ENCODE measurements around the gene MYNN. TPM values are rescaled to one million over a fixed set of nuclear protein-coding genes. Genes with fewer than 3 reads are reported as not detected.

The MYNN gene
- total RNA-seq, 1 experiment from 2014 or later: 20.4 TPM

DNA sequence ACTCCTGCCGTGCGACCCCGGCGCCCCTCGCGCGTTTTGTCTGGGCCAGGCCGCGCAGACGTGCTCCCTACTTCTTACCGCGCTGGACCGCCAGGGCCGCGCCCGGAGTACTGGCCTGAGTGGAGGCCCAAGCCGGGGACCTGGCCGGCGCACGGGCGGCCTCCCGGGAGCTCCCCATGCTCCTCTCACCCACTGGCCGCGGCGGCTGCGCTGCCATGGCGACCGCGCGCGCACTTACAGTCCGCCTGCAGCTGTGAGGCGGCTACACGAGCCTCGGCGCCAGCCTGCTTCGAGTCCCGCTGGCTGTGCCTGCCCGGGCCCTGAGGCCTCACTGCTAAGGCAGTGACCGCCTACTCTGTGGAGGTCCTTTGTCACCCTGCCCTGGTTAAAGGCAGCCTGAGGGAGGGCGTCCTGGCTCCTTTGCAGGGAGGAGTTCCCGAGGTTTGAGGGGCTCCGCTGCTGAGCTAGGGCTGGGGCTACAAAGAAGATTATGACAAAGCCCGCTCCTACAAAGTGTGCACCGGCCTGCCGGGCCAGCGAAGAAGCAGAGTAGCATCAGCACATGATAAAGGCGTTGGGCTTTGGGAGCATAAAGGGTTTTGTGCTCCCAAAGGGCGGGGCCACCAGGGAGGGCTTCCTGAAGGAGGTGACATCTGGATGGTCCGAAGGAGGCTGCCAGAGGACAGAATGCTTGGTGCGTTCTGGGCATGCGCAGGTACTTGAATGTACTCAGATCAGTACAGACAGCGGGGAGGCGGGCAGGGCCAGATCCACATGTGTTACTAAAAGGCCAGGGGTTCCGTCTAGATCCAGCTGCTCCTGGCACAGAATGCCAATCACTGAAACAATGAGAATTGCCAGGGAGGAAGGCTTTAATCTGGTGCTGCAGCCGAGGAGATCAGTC, 39.4 kb downstream of the MYNN start, which contains the start of the genes LRRC34 and LRRIQ4:
TSS of gene LRRC34 (minus strand) at position 573 of the 904 bp plus-strand sequence. CDS start at position 217, 356 bp downstream.
TSS of gene LRRIQ4 (plus strand) at position 539 of the 904 bp plus-strand sequence. CDS start 9,052 bp downstream, outside the sequence.
- H3K27ac Mint-ChIP-seq (ENCODE audit: low read depth, unreplicated experiment): no peak within 1 kb of the TSS
- intact Hi-C loops (cut with micrococcal nuclease): no loop called here
- no TSS peak for BruUV-seq (replicated peaks)

DNA sequence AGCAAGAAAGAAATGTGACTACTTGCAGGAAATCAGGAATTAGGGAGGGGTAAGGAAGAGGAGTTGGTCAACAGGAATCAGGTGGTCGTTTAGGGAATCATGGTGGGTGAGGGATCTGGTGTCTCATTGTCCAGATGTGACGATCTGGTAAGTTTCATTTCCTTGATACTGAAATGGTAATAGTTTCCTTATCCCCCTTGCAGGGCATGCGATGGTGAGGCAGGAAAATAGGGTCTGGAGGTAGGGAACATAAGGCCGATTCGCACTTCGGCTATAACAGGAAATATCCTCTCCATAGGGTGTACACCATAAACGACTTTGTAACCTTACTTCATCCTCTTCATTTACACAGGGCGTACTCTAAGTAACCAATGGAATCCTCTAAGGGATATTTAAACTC, 40.1 kb downstream of the MYNN start:
- Mint-ChIP-seq H3K4me3 (ENCODE audit: unreplicated experiment) (peak overlapping the region; percentile 43), H3K4me1 (ENCODE audit: insufficient read depth, unreplicated experiment) (peaks cover 6% of the 10 kb centered on the region), H3K27me3 (ENCODE audit: insufficient read depth, unreplicated experiment) (no peaks in the 10 kb centered on the region), H3K9me3 (ENCODE audit: unreplicated experiment) (peaks cover 10% of the 10 kb centered on the region), H3K27ac (ENCODE audit: low read depth, unreplicated experiment) (no peak overlapping the region), H3K36me3 (ENCODE audit: insufficient read depth, unreplicated experiment) (no peaks in the 10 kb centered on the region)
- no peak for DNase-seq (ENCODE audit: unreplicated experiment)
- ChIA-PET CTCF (interaction anchor here (0.7 kb wide), 1 partner anchor 87 kb away, joined by 3 read pairs; no protein-coding TSS in a partner anchor), POLR2A (no interaction called here)
- intact Hi-C loops (cut with micrococcal nuclease): no loop called here
- no peak for TF ChIP-seq CTCF (IDR thresholded peaks at IDR 0.05; ENCODE audit: unreplicated experiment)
- BruUV-seq (replicated peaks): no TSS peak

More for the DNA sequence above, 39.4 kb downstream of the MYNN start, which contains the start of the genes LRRC34 and LRRIQ4:
- DNase-seq (ENCODE audit: unreplicated experiment): no peak
- Mint-ChIP-seq H3K4me3 (ENCODE audit: unreplicated experiment) (peak within 1 kb of the TSS; percentile 43), H3K4me1 (ENCODE audit: insufficient read depth, unreplicated experiment) (peaks cover 6% of the 10 kb centered on the region), H3K9me3 (ENCODE audit: unreplicated experiment) (peaks cover 10% of the 10 kb centered on the region), H3K27me3 (ENCODE audit: insufficient read depth, unreplicated experiment) (no peaks in the 10 kb centered on the region), H3K36me3 (ENCODE audit: insufficient read depth, unreplicated experiment) (no peaks in the 10 kb centered on the region)
- POLR2A ChIA-PET: no interaction called here
- TF ChIP-seq CTCF (IDR thresholded peaks at IDR 0.05; ENCODE audit: unreplicated experiment): no peak
- CTCF ChIA-PET: interaction anchor here (0.7 kb wide), 1 partner anchor 87 kb away, joined by 3 read pairs; no protein-coding TSS in a partner anchor

GRCh38 chr3:169813757-169814517, 40.7 kb downstream of the MYNN start:
- TF ChIP-seq CTCF (IDR thresholded peaks at IDR 0.05; ENCODE audit: unreplicated experiment): no peak
- ChIA-PET CTCF (no interaction called here), POLR2A (no interaction called here)
- peaks cover 10% of the 10 kb centered on the region for H3K9me3 Mint-ChIP-seq (ENCODE audit: unreplicated experiment)
- no peak overlapping the region for H3K27ac Mint-ChIP-seq (ENCODE audit: low read depth, unreplicated experiment)
- peak; percentile 7 for DNase-seq (ENCODE audit: unreplicated experiment)
- H3K4me1 Mint-ChIP-seq (ENCODE audit: insufficient read depth, unreplicated experiment): peaks cover 6% of the 10 kb centered on the region
- no TSS peak for BruUV-seq (replicated peaks)
- no peaks in the 10 kb centered on the region for H3K36me3 Mint-ChIP-seq (ENCODE audit: insufficient read depth, unreplicated experiment)
- intact Hi-C loops (cut with micrococcal nuclease): no loop called here
- no peaks in the 10 kb centered on the region for H3K27me3 Mint-ChIP-seq (ENCODE audit: insufficient read depth, unreplicated experiment)
- H3K4me3 Mint-ChIP-seq (ENCODE audit: unreplicated experiment): peak overlapping the region; percentile 43

GRCh38 chr3:169815590-169816150, 42.5 kb downstream of the MYNN start:
- Mint-ChIP-seq H3K27ac (ENCODE audit: low read depth, unreplicated experiment) (no peak overlapping the region), H3K4me3 (ENCODE audit: unreplicated experiment) (no peak overlapping the region), H3K27me3 (ENCODE audit: insufficient read depth, unreplicated experiment) (no peaks in the 10 kb centered on the region), H3K4me1 (ENCODE audit: insufficient read depth, unreplicated experiment) (peaks cover 6% of the 10 kb centered on the region), H3K36me3 (ENCODE audit: insufficient read depth, unreplicated experiment) (no peaks in the 10 kb centered on the region), H3K9me3 (ENCODE audit: unreplicated experiment) (peaks cover 10% of the 10 kb centered on the region)
- intact Hi-C loops (cut with micrococcal nuclease): no loop called here
- no peak for DNase-seq (ENCODE audit: unreplicated experiment)
- ChIA-PET CTCF (no interaction called here), POLR2A (no interaction called here)
- no peak for TF ChIP-seq CTCF (IDR thresholded peaks at IDR 0.05; ENCODE audit: unreplicated experiment)
- no TSS peak for BruUV-seq (replicated peaks)
